ENCODE results near the gene TEX11.
"Not testable (repeated sequence)": the region's sequence is repeated elsewhere in the genome, so short reads cannot be mapped to it uniquely, and the experiment has no call there.

The TEX11 gene

DNA sequence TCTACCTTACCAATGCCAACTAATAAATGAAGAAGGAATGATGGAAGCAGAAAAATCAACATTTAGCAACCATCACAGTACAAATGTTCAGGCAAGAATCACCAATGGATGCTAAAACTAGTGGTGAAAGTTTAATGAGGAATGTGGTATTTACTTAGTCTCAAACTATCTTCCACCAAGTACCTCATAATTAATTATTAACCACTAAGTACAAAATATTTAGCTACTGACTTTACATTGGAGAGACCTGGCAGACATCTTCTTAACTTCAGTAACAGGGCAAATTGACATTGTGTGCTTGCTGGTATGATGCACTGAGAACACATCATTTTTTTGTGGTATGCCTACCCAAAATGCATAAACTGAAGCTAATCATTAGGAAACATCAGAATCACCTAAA lies 381.5 kb downstream of the TEX11 start:
- Histone ChIP-seq H3K36me3 (no peaks in the 10 kb centered on the region), H3K9me3 (no peaks in the 10 kb centered on the region), H3K27ac (no peak overlapping the region), H3K27me3 (no peaks in the 10 kb centered on the region), H3K4me3 (ENCODE audit: low read depth in 1 of 2, low read length in 1 of 2) (no peak overlapping the region), H3K4me1 (ENCODE audit: control insufficient read depth in 1 of 2, insufficient read depth in 1 of 2, low read depth in 1 of 2, low read length in 1 of 2) (no peaks in the 10 kb centered on the region)
- TF ChIP-seq, protein P1, sequence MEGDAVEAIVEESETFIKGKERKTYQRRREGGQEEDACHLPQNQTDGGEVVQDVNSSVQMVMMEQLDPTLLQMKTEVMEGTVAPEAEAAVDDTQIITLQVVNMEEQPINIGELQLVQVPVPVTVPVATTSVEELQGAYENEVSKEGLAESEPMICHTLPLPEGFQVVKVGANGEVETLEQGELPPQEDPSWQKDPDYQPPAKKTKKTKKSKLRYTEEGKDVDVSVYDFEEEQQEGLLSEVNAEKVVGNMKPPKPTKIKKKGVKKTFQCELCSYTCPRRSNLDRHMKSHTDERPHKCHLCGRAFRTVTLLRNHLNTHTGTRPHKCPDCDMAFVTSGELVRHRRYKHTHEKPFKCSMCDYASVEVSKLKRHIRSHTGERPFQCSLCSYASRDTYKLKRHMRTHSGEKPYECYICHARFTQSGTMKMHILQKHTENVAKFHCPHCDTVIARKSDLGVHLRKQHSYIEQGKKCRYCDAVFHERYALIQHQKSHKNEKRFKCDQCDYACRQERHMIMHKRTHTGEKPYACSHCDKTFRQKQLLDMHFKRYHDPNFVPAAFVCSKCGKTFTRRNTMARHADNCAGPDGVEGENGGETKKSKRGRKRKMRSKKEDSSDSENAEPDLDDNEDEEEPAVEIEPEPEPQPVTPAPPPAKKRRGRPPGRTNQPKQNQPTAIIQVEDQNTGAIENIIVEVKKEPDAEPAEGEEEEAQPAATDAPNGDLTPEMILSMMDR (IDR thresholded peaks at IDR 0.05): no peak

GRCh38 chrX:70525733-70526132 lies 382.8 kb downstream of the TEX11 start:
- Histone ChIP-seq H3K4me1 (ENCODE audit: control insufficient read depth in 1 of 2, insufficient read depth in 1 of 2, low read depth in 1 of 2, low read length in 1 of 2) (no peaks in the 10 kb centered on the region), H3K9me3 (no peaks in the 10 kb centered on the region), H3K4me3 (ENCODE audit: low read depth in 1 of 2, low read length in 1 of 2) (no peak overlapping the region), H3K36me3 (no peaks in the 10 kb centered on the region), H3K27me3 (no peaks in the 10 kb centered on the region), H3K27ac (no peak overlapping the region)
- TF ChIP-seq, protein P1 (IDR thresholded peaks at IDR 0.05): no peak

- H3K9me3 ChIP-seq; H3K4me1 ChIP-seq (ENCODE audit: control insufficient read depth in 1 of 2, insufficient read depth in 1 of 2, low read depth in 1 of 2, low read length in 1 of 2); H3K36me3 ChIP-seq; H3K4me3 ChIP-seq (ENCODE audit: low read depth in 1 of 2, low read length in 1 of 2); H3K27ac ChIP-seq; H3K27me3 ChIP-seq: not testable (repeated sequence)
Observed at GRCh38 chrX:70515692-70516091, 392.8 kb downstream of the TEX11 start.

DNA sequence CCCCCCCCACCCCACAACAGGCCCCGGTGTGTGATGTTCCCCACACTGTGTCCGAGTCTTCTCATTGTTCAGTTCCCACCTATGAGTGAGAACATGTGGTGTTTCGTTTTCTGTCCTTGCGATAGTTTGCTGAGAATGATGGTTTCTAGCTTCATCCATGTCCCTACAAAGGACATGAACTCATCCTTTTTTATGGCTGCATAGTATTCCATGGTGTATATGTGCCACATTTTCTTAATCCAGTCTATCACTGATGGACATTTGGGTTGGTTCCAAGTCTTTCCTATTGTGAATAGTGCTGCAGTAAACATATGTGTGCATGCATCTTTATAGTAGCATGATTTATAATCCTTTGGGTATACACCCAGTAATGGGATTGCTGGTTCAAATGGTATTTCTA lies 393.2 kb downstream of the TEX11 start:
- H3K27me3 ChIP-seq; H3K4me1 ChIP-seq (ENCODE audit: control insufficient read depth in 1 of 2, insufficient read depth in 1 of 2, low read depth in 1 of 2, low read length in 1 of 2); H3K27ac ChIP-seq; H3K4me3 ChIP-seq (ENCODE audit: low read depth in 1 of 2, low read length in 1 of 2); H3K9me3 ChIP-seq; H3K36me3 ChIP-seq: not testable (repeated sequence)

DNA sequence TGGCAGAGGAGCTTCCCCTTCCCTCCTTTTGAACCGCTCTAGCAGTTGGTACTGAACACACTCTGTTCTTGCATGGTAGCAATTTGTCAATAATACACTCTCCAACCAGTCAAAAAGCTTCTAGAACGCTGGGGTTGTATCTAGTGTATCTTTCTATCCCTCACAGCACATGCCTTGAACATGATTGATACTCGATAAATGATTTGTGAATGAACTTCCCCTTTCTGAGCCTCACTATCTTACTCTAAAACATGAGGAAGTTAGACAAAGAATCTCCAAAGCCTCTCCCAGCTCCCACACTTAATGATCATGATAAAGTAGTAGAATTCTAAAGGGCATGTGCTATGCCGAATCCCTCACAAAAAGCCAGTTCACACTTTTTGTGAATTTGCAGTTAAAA lies 399.4 kb downstream of the TEX11 start:
- TF ChIP-seq, protein P1 (IDR thresholded peaks at IDR 0.05): no peak
- no peaks in the 10 kb centered on the region for H3K36me3 ChIP-seq
- no peaks in the 10 kb centered on the region for H3K9me3 ChIP-seq
- no peak overlapping the region for H3K27ac ChIP-seq
- H3K4me1 ChIP-seq (ENCODE audit: control insufficient read depth in 1 of 2, insufficient read depth in 1 of 2, low read depth in 1 of 2, low read length in 1 of 2): no peaks in the 10 kb centered on the region
- no peaks in the 10 kb centered on the region for H3K27me3 ChIP-seq
- H3K4me3 ChIP-seq (ENCODE audit: low read depth in 1 of 2, low read length in 1 of 2): no peak overlapping the region

DNA sequence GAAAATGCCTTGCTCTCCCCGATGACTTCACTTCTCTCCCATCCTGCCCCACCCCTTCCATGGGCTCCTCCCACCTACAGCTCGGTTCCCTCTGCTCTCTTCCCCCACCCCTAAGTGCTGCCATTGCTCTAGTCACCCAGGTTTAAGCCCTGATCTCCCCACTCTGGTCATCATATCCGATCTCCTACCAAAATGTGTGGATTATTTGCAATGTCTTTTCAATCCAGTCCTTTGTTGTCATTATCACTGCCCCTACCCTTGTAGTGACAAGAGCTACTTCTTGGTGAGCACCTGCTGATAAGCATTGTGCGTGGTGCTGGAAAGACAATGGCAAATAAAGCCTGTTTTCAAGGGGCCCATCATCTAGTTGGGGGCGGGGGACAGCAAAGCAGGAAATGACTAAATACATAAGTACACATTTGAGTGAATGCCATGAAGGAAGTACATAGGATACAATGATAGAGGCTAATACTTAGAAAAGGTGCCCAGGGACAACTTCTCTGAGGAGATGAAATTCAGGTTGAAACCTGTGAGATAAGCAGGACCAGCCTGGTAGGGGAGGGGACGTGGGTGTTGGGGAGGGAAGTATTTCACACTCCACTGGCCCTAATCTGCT lies 400.1 kb downstream of the TEX11 start:
- Histone ChIP-seq H3K27me3 (no peaks in the 10 kb centered on the region), H3K9me3 (no peaks in the 10 kb centered on the region), H3K36me3 (no peaks in the 10 kb centered on the region), H3K4me1 (ENCODE audit: control insufficient read depth in 1 of 2, insufficient read depth in 1 of 2, low read depth in 1 of 2, low read length in 1 of 2) (no peaks in the 10 kb centered on the region), H3K27ac (no peak overlapping the region), H3K4me3 (ENCODE audit: low read depth in 1 of 2, low read length in 1 of 2) (no peak overlapping the region)
- TF ChIP-seq, protein P1 (IDR thresholded peaks at IDR 0.05): no peak

GRCh38 chrX:70505451-70505841 lies 403.1 kb downstream of the TEX11 start:
- H3K4me1 ChIP-seq (ENCODE audit: control insufficient read depth in 1 of 2, insufficient read depth in 1 of 2, low read depth in 1 of 2, low read length in 1 of 2): no peaks in the 10 kb centered on the region
- H3K27me3 ChIP-seq: no peaks in the 10 kb centered on the region
- H3K4me3 ChIP-seq (ENCODE audit: low read depth in 1 of 2, low read length in 1 of 2): no peak overlapping the region
- H3K36me3 ChIP-seq: no peaks in the 10 kb centered on the region
- TF ChIP-seq, protein P1 (IDR thresholded peaks at IDR 0.05): no peak
- H3K9me3 ChIP-seq: no peaks in the 10 kb centered on the region
- H3K27ac ChIP-seq: no peak overlapping the region
